Hepatocyte (in vitro differentiated cells): ENCODE results near the gene C3orf70.

Experiments used
- EZH2phosphoT487 ChIP-seq: fragments of 200-600 bp; sonication (generic); IDR thresholded peaks from one replicate; pipeline ENCODE4 v1.6.1; 2018; ENCODE audit warnings: antibody characterized with exemption, mild to moderate bottlenecking, low read depth, moderate library complexity; ENCODE audit not compliant: unreplicated experiment, severe bottlenecking
- TF ChIP-seq, protein P1 (sequence below): fragments of 200-600 bp; sonication (generic); IDR thresholded peaks from 2 replicates; pipeline ENCODE4 v1.5.1; 2016; ENCODE audit warnings: antibody characterized with exemption, mild to moderate bottlenecking; ENCODE audit not compliant: poor library complexity

DNA sequence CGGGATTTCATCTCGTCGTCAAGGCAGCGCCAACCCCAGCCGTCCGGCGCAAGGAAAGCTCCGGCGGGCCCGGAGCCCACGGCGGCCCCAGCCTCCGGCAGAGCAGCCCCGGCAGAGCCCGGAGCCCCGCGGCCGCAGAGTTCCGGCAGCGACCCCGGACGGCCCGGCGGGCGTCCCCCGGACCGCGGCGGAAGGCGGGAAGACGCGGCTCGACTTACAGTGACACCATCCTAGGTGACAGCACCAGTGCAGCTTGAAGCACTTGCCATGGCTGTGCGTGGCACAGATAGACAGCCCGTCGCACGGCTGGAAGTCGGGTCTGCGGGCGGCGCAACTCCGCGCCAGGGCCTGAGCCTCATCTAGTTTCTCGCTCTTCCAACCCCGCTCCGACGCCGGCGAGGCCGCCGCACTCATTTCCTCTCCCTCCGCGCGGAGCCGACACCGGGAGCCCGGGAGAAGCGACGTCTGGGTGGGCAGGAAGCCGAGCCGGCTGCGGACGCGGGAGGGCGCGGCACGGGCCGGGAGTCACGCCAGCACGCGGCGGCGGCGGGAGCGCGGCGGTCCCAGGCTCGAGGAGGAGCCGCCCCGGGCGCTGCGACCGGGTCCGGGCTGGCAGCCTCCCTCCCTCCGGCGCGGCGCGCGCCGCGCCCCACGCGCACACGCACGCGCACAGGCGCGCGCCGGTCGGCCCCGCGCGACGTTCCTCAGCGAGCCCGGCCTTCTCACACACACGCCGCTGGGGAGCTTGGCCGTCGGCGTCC is at the start of gene C3orf70:
- TF ChIP-seq EZH2phosphoT487 = no peak
- TF ChIP-seq, protein P1, sequence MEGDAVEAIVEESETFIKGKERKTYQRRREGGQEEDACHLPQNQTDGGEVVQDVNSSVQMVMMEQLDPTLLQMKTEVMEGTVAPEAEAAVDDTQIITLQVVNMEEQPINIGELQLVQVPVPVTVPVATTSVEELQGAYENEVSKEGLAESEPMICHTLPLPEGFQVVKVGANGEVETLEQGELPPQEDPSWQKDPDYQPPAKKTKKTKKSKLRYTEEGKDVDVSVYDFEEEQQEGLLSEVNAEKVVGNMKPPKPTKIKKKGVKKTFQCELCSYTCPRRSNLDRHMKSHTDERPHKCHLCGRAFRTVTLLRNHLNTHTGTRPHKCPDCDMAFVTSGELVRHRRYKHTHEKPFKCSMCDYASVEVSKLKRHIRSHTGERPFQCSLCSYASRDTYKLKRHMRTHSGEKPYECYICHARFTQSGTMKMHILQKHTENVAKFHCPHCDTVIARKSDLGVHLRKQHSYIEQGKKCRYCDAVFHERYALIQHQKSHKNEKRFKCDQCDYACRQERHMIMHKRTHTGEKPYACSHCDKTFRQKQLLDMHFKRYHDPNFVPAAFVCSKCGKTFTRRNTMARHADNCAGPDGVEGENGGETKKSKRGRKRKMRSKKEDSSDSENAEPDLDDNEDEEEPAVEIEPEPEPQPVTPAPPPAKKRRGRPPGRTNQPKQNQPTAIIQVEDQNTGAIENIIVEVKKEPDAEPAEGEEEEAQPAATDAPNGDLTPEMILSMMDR = peak; percentile 2
